ENCODE data around the gene BARX1. TPM values are rescaled to one million over a fixed set of nuclear protein-coding genes. Genes with fewer than 3 reads are reported as not detected.

The BARX1 gene
- total RNA-seq, 1 experiment from 2014 or later, result 8.9 TPM

DNA sequence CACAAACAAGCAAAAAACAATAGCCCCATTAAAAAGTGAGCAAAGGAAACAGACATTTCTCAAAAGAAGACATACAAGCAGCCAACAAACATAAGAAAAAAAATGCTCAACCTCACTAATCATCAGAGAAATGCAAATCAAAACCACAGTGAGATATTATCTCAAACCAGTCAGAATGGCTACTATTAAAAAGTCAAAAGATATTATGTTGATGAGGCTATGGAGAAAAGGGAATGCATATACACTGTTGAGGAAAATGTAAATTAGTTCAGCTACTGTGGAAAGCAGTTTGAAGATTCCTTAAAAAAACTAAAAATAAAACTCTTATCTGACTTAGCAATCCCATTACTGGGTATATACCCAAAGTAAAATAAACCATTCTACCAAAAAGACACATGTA is 28.7 kb upstream of the BARX1 start:
- Mint-ChIP-seq H3K27me3 (ENCODE audit: low read depth) (no peaks in the 10 kb centered on the region; the same call in 1 of the 2 replicates), H3K9me3 (peaks cover 25% of the 10 kb centered on the region), H3K36me3 (peaks cover 15% of the 10 kb centered on the region), H3K4me1 (peaks cover 13% of the 10 kb centered on the region), H3K27ac (no peak overlapping the region), H3K4me3 (no peak overlapping the region)
- DNase-seq (ENCODE audit: low spot score), result no peak
- CTCF ChIA-PET, result interaction anchor here (1.3 kb wide), 1 partner anchor 19 kb away, joined by 4 read pairs; no protein-coding TSS in a partner anchor
- POLR2A ChIA-PET, result no interaction called here
- TF ChIP-seq ZNF121 (CRISPR knock-in tag; IDR thresholded peaks at IDR 0.05) (no peak), NFATC4 (CRISPR knock-in tag; IDR thresholded peaks at IDR 0.05) (no peak), NFE2L1 (CRISPR knock-in tag; IDR thresholded peaks at IDR 0.05) (no peak), ZNF317 (CRISPR knock-in tag; IDR thresholded peaks at IDR 0.05; ENCODE audit: borderline replicate concordance, low read depth) (no peak), GABPB1 (CRISPR knock-in tag; IDR thresholded peaks at IDR 0.05) (no peak), TEAD1 (CRISPR knock-in tag; IDR thresholded peaks at IDR 0.05) (no peak), CREB1 (CRISPR knock-in tag; IDR thresholded peaks at IDR 0.05) (no peak), NFYB (CRISPR knock-in tag; conservative IDR thresholded peaks at IDR 0.05; ENCODE audit: low read depth) (no peak)
- TF ChIP-seq, protein P1, sequence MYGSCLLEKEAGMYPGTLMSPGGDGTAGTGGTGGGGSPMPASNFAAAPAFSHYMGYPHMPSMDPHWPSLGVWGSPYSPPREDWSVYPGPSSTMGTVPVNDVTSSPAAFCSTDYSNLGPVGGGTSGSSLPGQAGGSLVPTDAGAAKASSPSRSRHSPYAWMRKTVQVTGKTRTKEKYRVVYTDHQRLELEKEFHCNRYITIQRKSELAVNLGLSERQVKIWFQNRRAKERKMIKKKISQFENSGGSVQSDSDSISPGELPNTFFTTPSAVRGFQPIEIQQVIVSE (CRISPR knock-in tag; IDR thresholded peaks at IDR 0.05; ENCODE audit: borderline replicate concordance), result no peak
- TF ChIP-seq, protein P2, sequence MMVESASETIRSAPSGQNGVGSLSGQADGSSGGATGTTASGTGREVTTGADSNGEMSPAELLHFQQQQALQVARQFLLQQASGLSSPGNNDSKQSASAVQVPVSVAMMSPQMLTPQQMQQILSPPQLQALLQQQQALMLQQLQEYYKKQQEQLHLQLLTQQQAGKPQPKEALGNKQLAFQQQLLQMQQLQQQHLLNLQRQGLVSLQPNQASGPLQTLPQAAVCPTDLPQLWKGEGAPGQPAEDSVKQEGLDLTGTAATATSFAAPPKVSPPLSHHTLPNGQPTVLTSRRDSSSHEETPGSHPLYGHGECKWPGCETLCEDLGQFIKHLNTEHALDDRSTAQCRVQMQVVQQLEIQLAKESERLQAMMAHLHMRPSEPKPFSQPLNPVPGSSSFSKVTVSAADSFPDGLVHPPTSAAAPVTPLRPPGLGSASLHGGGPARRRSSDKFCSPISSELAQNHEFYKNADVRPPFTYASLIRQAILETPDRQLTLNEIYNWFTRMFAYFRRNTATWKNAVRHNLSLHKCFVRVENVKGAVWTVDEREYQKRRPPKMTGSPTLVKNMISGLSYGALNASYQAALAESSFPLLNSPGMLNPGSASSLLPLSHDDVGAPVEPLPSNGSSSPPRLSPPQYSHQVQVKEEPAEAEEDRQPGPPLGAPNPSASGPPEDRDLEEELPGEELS (CRISPR knock-in tag; IDR thresholded peaks at IDR 0.05), result no peak
- TF ChIP-seq, protein P3, sequence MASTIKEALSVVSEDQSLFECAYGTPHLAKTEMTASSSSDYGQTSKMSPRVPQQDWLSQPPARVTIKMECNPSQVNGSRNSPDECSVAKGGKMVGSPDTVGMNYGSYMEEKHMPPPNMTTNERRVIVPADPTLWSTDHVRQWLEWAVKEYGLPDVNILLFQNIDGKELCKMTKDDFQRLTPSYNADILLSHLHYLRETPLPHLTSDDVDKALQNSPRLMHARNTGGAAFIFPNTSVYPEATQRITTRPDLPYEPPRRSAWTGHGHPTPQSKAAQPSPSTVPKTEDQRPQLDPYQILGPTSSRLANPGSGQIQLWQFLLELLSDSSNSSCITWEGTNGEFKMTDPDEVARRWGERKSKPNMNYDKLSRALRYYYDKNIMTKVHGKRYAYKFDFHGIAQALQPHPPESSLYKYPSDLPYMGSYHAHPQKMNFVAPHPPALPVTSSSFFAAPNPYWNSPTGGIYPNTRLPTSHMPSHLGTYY (CRISPR knock-in tag; IDR thresholded peaks at IDR 0.05), result no peak
- TF ChIP-seq, protein P4, sequence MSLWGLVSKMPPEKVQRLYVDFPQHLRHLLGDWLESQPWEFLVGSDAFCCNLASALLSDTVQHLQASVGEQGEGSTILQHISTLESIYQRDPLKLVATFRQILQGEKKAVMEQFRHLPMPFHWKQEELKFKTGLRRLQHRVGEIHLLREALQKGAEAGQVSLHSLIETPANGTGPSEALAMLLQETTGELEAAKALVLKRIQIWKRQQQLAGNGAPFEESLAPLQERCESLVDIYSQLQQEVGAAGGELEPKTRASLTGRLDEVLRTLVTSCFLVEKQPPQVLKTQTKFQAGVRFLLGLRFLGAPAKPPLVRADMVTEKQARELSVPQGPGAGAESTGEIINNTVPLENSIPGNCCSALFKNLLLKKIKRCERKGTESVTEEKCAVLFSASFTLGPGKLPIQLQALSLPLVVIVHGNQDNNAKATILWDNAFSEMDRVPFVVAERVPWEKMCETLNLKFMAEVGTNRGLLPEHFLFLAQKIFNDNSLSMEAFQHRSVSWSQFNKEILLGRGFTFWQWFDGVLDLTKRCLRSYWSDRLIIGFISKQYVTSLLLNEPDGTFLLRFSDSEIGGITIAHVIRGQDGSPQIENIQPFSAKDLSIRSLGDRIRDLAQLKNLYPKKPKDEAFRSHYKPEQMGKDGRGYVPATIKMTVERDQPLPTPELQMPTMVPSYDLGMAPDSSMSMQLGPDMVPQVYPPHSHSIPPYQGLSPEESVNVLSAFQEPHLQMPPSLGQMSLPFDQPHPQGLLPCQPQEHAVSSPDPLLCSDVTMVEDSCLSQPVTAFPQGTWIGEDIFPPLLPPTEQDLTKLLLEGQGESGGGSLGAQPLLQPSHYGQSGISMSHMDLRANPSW (CRISPR knock-in tag; conservative IDR thresholded peaks at IDR 0.05; ENCODE audit: low read depth), result no peak
- ATAC-seq, result no peak

DNA sequence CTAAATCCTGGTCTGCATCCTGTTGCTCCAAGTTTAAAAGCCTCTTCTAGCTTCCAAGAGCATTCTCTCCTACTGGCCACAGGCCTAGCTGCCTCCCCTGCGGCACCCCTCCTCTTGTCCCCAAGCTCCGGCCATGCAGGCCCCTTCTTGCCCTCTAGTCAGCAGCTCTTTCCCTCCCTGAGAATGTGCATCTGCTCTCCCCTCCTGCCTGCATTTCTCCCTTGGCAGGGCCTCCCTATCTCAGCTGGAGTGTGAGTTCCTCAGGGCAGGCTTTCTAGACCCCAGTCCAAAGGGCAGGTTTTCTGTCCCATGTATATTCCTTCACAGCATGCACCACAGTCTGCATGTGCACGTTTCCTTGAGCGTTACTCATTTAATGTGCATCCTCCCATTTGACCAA is 24.6 kb upstream of the BARX1 start:
- no peak for DNase-seq (ENCODE audit: low spot score)
- no peaks in the 10 kb centered on the region for H3K27me3 Mint-ChIP-seq (ENCODE audit: low read depth)
- CTCF ChIA-PET, result interaction anchor here (1.7 to 2.1 kb wide), 2 partner anchors 14 to 23 kb away, joined by 6 to 10 read pairs; no protein-coding TSS in a partner anchor
- H3K9me3 Mint-ChIP-seq, result 0 out of 2 replicates have a peak, but pooled peaks cover 3% of the 10 kb centered on the region
- no peaks in the 10 kb centered on the region for H3K36me3 Mint-ChIP-seq
- H3K4me1 Mint-ChIP-seq, result peaks cover 9% of the 10 kb centered on the region
- H3K27ac Mint-ChIP-seq, result no peak overlapping the region
- POLR2A ChIA-PET, result no interaction called here
- no peak overlapping the region for H3K4me3 Mint-ChIP-seq
- TF ChIP-seq FOXJ3 (CRISPR knock-in tag; IDR thresholded peaks at IDR 0.05; ENCODE audit: borderline replicate concordance) (no peak), HMGA2 (CRISPR knock-in tag; IDR thresholded peaks at IDR 0.05) (no peak), TP53 (CRISPR knock-in tag; IDR thresholded peaks at IDR 0.05) (no peak), ZNF416 (CRISPR knock-in tag; IDR thresholded peaks at IDR 0.05) (no peak), ZNF121 (CRISPR knock-in tag; IDR thresholded peaks at IDR 0.05) (peak; percentile 20; the same call in 1 of the 2 replicates)
- TF ChIP-seq, protein P5, sequence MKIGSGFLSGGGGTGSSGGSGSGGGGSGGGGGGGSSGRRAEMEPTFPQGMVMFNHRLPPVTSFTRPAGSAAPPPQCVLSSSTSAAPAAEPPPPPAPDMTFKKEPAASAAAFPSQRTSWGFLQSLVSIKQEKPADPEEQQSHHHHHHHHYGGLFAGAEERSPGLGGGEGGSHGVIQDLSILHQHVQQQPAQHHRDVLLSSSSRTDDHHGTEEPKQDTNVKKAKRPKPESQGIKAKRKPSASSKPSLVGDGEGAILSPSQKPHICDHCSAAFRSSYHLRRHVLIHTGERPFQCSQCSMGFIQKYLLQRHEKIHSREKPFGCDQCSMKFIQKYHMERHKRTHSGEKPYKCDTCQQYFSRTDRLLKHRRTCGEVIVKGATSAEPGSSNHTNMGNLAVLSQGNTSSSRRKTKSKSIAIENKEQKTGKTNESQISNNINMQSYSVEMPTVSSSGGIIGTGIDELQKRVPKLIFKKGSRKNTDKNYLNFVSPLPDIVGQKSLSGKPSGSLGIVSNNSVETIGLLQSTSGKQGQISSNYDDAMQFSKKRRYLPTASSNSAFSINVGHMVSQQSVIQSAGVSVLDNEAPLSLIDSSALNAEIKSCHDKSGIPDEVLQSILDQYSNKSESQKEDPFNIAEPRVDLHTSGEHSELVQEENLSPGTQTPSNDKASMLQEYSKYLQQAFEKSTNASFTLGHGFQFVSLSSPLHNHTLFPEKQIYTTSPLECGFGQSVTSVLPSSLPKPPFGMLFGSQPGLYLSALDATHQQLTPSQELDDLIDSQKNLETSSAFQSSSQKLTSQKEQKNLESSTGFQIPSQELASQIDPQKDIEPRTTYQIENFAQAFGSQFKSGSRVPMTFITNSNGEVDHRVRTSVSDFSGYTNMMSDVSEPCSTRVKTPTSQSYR (CRISPR knock-in tag; IDR thresholded peaks at IDR 0.05), result no peak
- no peak for ATAC-seq

Measured in WTC11 (cell line).